ENCODE data around the gene TACC2.

Gene TACC2

GRCh38 chr10:122113945-122114747, 125.2 kb downstream of the TACC2 start:
- TF ChIP-seq CTCF (IDR thresholded peaks at IDR 0.05; ENCODE audit: control insufficient read depth, extremely low read depth, insufficient read depth) = no peak
- DNase-seq (ENCODE audit: low read depth) = no peak
- H3K4me3 ChIP-seq (ENCODE audit: low read depth, low read length) = peak overlapping the region; percentile 62

GRCh38 chr10:122115874-122116273, 126.9 kb downstream of the TACC2 start:
- DNase-seq (ENCODE audit: low read depth) = no peak
- H3K4me3 ChIP-seq (ENCODE audit: low read depth, low read length) = no peak overlapping the region
- TF ChIP-seq CTCF (IDR thresholded peaks at IDR 0.05; ENCODE audit: control insufficient read depth, extremely low read depth, insufficient read depth) = no peak

- no peak for DNase-seq (ENCODE audit: low read depth)
- no peak for TF ChIP-seq CTCF (IDR thresholded peaks at IDR 0.05; ENCODE audit: control insufficient read depth, extremely low read depth, insufficient read depth)
- no peak overlapping the region for H3K4me3 ChIP-seq (ENCODE audit: low read depth, low read length)
These were observed 127.4 kb downstream of the TACC2 start for GRCh38 chr10:122116331-122116730.

GRCh38 chr10:122117475-122117874, 128.5 kb downstream of the TACC2 start:
- H3K4me3 ChIP-seq (ENCODE audit: low read depth, low read length) = no peak overlapping the region
- no peak for DNase-seq (ENCODE audit: low read depth)
- TF ChIP-seq CTCF (IDR thresholded peaks at IDR 0.05; ENCODE audit: control insufficient read depth, extremely low read depth, insufficient read depth) = no peak

- TF ChIP-seq CTCF (IDR thresholded peaks at IDR 0.05; ENCODE audit: control insufficient read depth, extremely low read depth, insufficient read depth) = no peak
- no peak for DNase-seq (ENCODE audit: low read depth)
These were observed 131.2 kb downstream of the TACC2 start for GRCh38 chr10:122120008-122120744.

GRCh38 chr10:122121059-122121458, 132.1 kb downstream of the TACC2 start:
- TF ChIP-seq CTCF (IDR thresholded peaks at IDR 0.05; ENCODE audit: control insufficient read depth, extremely low read depth, insufficient read depth) = no peak
- DNase-seq (ENCODE audit: low read depth) = peak; percentile 95
- H3K4me3 ChIP-seq (ENCODE audit: low read depth, low read length) = peak overlapping the region; percentile 27

More at GRCh38 chr10:122120008-122120744, 131.2 kb downstream of the TACC2 start:
- H3K4me3 ChIP-seq (ENCODE audit: low read depth, low read length) = no peak overlapping the region

Measured in LNCaP clone FGC (cell line).